Posterior cingulate gyrus (tissue), 11 donors: ENCODE results near the gene TAPBP.
"Not testable (repeated sequence)": the region's sequence is repeated elsewhere in the genome, so short reads cannot be mapped to it uniquely, and the experiment has no call there.

Experiments used
- DNase-seq, 10 donors: peaks; one replicate each; pipeline versions ENCODE4 v3.0.0 to v3.0.0-alpha.2; 2020 to 2021; ENCODE audit warnings: mixed read lengths in 3 of 10
- intact Hi-C: fragments of 100-400 bp; cut with DNase I; formaldehyde crosslinking; loops from one replicate; pipeline ENCODE4 v1.15.1; 2023

TAPBP gene

DNA sequence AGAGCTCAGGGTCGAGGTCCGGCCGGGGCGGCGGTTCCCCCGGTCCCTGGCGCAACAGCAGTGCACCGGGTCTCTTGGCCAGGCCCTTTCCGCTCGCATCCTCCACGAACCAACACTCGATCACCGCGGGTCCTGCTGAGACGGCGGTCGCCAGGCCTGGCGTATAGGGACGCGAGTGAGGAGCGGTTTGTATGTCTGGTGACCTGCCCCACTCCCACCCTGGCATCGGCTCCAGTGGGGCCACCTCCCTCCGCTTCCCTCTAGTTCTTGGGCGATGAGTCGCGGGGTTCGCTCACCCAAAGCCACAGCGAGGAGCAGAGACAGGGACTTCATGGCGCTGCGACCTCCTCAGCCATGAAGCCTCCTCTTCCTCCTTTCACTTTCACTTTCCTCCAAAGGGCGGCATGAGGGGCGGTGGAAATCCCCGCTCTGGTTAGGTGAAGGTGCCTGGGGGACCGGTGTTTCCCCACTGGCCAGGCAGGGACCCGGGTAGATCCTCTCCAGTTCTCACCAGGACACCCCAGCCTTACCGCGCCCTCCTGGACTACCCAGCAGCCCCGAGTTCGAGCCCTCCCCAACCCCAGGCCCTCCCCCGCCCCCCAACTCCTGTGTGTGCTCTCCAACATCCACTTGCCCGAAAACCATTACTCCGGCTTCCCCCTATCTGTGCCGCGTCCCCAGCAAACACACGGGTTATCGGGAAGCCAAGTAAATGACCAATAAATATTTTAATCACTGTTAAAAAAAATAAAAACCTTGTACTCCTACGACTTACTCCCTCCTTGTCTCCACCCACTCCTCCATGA is at the start of gene TAPBP:
TSS of gene TAPBP (minus strand) at position 370 of the 806 bp plus-strand sequence. CDS start at position 333, 37 bp downstream.
- peak in 9 of 10 donors; percentile 42 to 91 (median 53) for DNase-seq
- intact Hi-C loops, result loop anchor here (2.0 to 10.0 kb wide), 2 partner anchors 15 to 101 kb away; partner anchors contain the start of genes CUTA, PHF1 and RGL2

DNA sequence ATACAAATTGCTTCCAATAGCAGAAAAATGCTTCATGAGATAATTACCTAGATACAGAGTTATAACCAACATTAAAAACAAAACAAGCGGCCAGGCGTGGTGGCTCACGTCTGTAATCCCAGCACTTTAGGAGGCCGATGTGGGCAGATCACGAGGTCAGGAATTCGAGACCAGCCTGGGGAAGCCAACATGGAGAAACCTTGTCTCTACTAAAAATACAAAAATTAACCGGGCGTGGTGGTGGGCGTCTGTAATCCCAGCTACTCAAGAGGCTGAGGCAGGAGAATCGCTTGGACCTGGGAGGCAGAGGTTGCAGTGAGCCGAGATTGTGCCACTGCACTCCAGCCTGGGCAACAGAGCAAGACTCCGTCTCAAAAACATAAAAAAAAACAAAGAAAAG is 49.6 kb upstream of the TAPBP start:
- intact Hi-C loops, DNase-seq: not testable (repeated sequence)

DNA sequence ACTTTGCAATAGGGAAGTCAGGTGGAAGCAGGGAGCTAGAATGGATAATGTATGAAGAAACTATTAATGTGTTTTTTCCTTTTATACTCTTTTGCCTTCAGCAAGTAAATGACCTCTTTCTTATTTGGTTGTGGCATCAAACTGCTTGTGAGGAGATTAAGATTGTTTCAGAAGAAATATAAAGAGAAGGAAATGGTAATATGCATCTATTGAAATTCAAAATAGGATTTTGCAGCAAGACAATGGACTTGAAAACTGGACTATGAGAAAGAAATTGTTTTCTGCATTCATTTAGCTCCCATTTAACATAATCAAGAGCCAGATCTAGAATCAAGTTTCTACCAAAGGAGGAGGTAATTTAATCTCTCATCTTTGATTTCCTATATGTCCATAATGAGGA is 45.5 kb upstream of the TAPBP start:
- intact Hi-C loops, result no loop called here

DNA sequence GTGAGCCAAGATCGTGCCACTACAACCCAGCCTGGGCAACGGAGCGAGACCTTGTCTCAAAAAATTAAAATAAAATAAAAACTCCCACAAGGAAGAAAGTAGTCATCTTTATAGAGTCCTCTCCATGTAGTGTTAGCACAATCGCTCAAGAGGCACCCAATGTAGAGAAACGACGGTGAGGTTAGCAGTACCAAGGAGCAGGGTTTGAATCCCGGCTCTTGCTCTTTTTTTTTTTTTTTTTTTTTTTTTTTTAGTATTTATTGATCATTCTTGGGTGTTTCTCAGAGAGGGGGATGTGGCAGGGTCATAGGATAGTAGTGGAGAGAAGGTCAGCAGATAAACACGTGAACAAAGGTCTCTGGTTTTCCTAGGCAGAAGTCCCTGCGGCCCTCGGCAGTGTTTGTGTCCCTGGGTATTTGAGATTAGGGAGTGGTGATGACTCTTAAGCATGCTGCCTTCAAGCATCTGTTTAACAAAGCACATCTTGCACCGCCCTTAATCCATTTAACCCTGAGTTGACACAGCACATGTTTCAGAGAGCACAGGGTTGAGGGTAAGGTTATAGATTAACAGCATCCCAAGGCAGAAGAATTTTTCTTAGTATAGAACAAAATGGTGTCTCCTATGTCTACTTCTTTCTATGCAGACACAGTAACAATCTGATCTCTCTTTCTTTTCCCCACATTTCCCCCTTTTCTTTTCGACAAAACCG is 43.4 kb upstream of the TAPBP start:
- DNase-seq, intact Hi-C loops: not testable (repeated sequence)

More for the DNA sequence above, 45.5 kb upstream of the TAPBP start:
- DNase-seq, result no peak

DNA sequence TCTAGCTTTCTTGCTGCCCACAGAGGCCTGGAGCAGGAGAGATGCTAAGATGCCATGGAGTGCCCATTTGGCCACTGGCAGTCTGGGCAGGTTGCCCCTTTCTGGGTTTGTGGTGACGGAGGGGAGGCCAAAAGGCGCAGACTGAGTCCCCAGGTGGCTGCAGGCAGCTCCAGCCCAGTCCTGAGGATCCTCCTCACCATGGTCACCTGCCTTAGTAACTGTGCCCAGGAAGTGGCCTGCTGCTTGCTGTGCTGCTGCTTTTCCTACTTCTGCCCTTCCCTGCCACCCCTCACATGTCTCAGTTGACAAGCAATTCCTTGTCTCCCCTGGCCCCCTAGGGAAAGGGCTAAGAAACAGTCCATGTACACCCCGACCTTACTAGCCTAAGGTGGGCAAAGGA is 42.4 kb upstream of the TAPBP start:
- intact Hi-C loops, result no loop called here
- no peak for DNase-seq

DNA sequence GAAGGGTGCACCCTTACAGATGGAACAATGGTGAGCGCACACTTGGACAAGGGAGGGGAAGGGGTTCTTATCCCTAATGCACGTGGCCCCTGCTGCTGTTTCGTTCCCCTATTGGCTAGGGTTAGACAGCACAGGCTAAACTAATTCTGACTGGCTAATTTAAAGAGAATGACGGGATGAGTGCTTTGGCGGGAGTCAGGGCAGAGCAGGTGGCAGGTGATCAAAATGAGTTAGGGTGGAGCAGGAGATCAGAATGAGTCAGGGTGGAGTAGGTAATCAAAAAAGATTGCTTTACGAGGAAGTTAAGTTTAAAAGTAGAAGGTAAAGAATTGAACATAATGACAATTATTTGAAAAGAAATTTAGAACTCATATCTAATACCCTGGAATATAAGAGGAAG is 42.0 kb upstream of the TAPBP start:
- intact Hi-C loops, DNase-seq: not testable (repeated sequence)

DNA sequence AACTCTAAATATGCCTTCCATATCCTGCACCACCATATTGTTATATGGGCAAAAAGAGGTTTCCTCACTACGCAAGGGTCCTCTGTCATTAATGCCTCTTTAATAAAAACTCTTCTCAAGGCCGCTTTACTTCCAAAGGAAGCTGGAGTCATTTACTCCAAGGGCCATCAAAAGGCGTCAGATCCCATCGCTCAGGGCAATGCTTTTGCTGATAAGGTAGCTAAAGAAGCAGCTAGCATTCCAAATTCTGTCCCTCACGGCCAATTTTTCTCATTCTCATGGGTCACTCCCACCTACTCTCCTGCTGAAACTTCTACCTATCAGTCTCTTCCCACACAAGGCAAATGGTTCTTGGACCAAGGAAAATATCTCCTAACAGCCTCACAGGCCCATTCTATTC is 33.9 kb upstream of the TAPBP start:
- no peak for DNase-seq
- intact Hi-C loops, result no loop called here

DNA sequence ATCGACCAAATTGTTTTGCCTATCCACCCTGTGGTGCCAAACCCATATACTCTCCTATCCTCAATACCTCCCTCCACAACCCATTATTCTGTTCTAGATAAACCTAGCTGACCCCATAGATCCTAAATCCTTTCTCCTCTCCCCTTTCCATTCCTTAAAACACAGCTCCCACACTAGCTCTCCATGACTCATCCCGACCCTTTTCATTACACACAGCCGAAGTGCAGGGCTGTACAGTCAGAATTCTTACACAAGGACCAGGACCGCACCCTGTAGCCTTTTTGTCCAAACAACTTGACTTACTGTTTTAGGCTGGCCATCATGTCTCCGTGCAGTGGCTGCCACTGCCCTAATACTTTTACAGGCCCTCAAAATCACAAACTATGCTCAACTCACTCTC is 33.1 kb upstream of the TAPBP start:
- DNase-seq, intact Hi-C loops: not testable (repeated sequence)

DNA sequence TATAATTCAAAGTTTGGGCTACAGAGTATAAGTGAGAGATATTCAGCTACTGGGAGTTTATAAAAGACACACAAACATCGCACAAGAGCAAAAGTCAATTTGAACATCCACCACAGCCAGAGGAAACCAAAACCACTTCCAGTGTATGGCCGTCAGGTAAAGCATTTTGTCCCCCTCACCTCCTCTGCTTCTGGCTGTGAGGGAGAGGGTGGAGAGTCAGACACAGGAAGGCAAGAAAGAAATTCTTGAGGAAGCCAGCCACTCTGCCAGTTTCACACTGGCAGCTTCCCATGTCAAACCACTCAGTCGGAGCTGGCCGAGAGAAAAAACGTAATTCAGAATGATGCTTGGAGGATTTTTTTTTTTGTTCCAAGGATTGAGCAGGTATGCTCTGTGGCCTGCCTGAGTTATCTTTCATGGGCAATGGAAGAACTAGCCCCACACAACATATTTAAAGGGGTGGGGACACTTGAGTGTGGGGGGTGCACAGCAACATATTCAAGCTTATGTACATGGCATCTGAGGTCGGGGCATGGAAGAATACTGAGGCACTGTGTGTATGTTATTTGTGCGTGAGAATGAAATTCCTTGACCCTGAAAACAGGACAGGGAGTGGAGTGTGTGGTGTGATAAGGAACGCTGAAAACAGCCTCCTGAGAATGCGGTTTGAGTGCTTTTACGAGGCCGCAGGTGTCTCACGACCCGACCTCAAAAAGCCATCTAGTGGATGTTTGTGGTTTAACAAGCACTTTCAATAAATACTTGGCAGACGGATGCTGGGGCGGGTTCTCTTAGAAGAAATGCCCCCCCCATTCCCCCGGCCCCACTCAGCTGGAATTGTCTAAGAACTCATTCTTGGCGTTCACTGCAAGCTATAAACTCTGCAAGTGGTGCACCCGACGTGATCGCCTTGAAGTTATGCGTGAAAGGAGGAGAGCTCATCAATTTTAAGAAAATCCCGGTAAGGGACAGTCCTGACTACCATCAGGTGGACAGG is 31.1 kb upstream of the TAPBP start:
- DNase-seq, result peak in 3 of 10 donors; percentile 11 to 84 (median 21)
- intact Hi-C loops, result no loop called here

DNA sequence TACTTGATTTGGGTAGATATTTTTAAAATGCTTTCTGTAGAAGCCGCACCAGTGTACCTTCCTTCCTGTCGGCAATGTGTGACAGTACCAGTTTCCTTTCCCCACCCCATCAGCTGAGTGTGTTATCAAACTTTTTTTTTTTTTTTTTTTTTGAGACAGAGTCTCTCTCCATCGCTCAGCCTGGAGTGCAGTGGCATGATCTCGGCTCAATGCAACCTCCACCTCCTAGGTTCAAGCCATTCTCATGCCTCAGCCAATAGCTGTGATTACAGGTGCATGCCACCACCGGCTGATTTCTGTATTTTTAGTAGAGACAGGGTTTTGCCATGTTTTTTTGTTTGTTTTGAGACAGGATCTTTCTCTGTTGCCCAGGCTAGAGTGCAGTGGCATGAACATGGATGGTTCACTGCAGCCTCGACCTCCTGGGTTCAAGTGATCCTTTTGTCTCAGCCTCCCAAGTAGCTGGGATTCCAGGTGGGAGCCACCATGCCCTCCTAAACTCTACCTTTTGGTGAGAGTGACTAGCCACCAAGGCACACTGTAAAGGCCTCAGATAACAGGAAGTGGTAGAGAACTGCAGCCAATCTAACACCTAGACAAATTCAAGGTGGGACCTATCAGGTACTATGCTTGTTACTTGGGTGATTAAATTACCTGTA is 30.2 kb upstream of the TAPBP start:
- intact Hi-C loops, result no loop called here

DNA sequence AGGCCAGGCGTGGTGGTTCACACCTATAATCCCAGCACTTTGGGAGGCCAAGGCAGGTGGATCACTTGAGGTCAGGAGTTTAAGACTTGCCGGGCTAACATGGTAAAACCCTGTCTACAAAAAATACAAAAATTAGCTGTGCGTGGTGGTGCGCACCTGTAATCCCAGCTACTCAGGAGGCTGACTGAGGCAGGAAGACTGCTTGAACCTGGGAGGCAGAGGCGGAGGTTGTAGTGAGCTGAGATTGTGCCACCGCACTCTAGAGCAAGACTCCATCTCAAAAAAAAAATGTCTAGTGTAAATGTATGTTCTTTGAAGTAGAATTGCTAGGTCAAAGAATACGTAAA is 29.7 kb upstream of the TAPBP start:
- DNase-seq, intact Hi-C loops: not testable (repeated sequence)

More for the DNA sequence above, 30.2 kb upstream of the TAPBP start:
- no peak for DNase-seq

DNA sequence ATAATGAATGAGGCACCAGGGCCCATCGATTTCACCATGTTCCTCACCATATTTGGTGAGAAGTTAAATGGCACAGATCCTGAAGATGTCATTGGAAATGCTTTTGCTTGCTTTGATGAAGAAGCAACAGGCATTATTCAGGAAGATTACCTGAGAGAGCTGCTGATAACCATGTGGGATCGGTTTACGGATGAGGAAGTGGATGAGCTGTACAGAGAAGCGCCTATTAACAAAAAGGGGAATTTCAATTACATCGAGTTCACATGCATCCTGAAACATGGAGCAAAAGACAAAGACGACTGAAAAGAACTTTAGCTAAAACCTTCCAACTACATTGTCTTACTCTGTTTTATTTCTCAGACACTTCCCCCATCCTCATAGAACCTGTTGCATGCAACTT is 25.3 kb upstream of the TAPBP start:
- intact Hi-C loops, result no loop called here
- no peak for DNase-seq

DNA sequence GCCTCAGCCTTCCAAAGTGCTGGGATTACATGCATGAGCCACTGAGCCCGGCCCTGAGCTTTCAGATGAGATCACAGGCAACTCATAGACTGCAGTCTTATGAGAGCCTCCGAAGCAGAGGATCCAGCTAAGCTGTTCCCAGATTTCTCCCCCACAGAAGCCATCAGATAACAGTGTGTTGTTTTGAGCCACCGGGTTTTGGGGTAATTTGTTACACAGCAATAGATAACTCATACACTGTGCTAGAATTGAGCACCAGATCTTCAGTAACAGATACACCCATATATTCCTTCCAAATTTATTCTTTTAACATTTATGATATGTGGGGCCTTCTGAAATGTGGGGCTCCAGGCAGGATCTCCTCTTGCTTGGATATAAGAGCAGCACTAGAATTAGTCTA is 22.6 kb upstream of the TAPBP start:
- intact Hi-C loops, result no loop called here

DNA sequence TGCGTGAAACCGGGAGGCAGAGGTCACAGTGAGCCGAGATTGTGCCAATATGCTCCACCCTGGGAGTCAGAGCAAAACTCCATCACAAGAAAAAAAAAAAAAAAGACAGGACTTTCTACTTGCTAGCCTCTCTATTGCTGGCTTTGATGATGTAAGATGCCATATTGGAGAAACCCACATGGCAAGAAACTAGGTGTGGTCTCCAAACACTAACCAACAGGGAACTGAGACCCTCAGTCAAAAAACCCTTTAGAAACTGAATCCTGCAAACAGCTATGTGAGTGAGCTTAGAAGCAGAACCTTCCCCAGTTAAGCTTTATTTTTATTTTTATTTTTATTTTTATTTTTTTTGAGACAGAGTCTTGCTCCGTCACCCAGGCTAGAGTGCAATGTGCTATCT is 22.0 kb upstream of the TAPBP start:
- no peak for DNase-seq
- intact Hi-C loops, result no loop called here

More for the DNA sequence above, 22.6 kb upstream of the TAPBP start:
- DNase-seq, result no peak

DNA sequence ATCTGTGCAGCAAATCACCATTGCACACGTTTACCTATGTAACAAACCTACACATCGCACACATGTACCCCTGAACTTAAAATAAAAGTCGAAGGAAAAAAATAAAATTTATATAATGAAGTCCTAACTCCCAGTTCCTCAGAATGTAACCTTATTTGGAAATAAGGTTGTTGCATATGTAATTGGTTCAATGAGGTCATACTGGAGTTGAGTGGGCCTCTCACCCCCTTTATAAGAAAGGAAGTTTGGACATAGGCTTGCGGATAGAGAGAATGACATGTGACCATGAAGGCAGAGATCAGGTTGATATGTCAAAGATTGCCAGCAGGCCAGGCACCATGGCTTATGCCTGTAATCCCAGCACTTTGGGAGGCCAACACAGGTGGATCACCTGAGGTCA is 19.8 kb upstream of the TAPBP start:
- intact Hi-C loops, result no loop called here
- no peak for DNase-seq

DNA sequence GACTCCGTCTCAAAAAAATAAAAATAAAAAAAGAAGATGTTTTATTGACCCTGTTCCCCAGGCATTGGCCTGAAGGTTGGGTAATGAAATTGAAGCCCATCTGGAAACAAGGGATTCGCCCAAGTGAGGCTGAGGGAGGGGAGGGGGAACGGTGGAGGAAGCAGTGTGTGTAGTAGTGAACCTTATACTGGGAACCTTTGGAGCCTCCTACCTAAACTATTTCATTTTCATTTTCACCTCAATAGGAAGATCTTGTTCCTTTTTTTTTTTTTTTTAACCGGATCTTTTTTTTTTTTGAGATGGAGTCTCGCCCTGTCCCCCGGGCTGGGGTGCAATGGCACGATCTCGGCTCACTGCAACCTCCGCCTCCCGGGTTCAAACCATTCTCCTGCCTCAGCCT is 16.9 kb upstream of the TAPBP start:
- DNase-seq, result no peak
- intact Hi-C loops, result no loop called here

DNA sequence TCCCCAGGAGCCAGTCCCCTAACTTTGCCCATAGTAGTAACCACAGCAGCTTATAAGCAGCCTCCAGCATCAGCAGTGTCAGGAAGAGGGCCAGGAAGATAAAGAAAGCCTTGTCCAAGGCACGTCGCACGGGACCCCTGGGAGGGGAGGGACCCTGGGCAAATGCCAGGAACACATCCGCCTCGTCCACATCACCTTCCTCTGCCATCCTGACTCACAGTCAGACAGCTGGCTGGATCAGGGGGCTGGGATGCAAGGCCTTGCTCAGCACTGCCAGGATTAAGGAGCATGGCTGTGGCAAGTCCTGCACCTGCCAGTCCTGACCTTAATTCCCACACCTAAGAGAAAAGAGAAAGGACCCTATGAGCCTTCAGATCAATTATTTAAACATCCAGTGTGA is 15.2 kb upstream of the TAPBP start:
- intact Hi-C loops, result no loop called here
- DNase-seq, result peak in 1 of 10 donors; percentile 51

DNA sequence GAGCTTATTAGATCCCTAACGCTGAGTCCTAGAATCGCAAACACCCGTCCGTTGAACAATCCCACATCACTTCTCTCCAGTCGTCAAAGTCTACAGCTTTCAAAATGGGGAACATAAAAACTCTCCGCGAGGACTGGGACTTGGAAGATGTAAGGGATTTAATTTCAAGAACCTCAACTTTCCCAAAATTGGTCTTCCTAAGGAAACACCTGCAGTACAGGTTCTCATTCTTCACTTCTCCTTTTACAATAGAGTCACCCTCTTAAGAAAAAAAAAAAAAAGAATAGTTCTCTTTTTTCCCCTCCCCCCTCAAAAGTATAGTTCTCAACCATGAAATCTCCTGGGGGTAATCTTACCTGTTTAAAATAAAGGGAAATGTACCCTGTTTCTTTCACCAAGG is 10.2 kb upstream of the TAPBP start:
- DNase-seq, result no peak

DNA sequence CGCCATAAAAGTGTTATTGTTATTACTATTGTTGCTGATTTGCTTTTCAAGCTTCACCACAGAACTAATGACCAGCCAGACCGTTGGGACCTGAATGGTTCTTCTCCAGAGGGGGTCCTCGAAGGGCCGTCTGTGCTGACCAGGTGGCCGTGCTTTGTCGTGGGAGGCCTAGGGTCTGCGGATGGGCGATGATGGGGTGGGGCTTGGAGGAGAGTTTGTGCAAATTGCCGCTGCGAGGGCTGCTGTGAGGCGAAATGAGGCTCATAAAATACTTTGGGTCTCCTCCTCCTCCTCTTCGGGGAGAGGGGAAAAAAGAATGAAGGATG is 9.7 kb upstream of the TAPBP start:
- intact Hi-C loops, result no loop called here
- no peak for DNase-seq

More for the DNA sequence above, 10.2 kb upstream of the TAPBP start:
- intact Hi-C loops, result no loop called here

DNA sequence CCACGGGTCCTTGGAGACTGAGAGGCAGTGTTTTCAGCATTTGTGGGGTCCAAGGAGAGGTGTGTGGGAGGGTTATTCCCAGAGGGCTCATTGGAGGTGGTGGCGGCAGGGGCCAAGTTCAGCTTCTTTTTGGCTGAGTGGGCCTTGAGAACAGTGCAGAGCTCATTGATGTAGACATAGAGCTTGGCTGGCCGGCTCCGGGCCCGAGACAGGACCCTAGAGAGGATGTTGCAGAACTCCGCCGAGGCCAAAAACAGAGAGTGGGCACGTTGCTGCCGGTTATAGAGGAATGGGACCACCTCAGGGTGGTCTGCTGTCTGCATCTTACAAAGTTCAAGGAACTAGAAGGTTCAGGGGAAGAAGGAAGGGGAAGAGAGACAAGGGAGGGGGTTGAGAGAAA is 7.3 kb upstream of the TAPBP start:
- no peak for DNase-seq
- intact Hi-C loops, result no loop called here
